Mesodermal cell (in vitro differentiated cells): ENCODE data around the gene NOP14.

ENCODE experiments used
- H3K27ac ChIP-seq: 2 replicates; pipeline ENCODE4 v1.7.0; 2013; ENCODE audit warnings: mild to moderate bottlenecking, low read depth, low read length, moderate library complexity; ENCODE audit not compliant: severe bottlenecking
- H3K36me3 ChIP-seq: 2 replicates; pipeline ENCODE4 v1.7.1; 2013; ENCODE audit warnings: mild to moderate bottlenecking, low read length, moderate library complexity; ENCODE audit not compliant: control insufficient read depth, insufficient read depth
- H3K4me1 ChIP-seq: one replicate; pipeline ENCODE4 v1.7.1; 2013; ENCODE audit warnings: mild to moderate bottlenecking, low read length; ENCODE audit not compliant: insufficient read depth, control insufficient read depth, poor library complexity, severe bottlenecking
- H3K4me3 ChIP-seq: 2 replicates; pipeline ENCODE4 v1.7.0; 2013; ENCODE audit warnings: low read length, control low read depth, mild to moderate bottlenecking; ENCODE audit not compliant: insufficient read depth, poor library complexity, severe bottlenecking; ENCODE audit errors: extremely low read depth
- H3K9me3 ChIP-seq: 2 replicates; pipeline ENCODE4 v1.7.1; 2013; ENCODE audit warnings: mild to moderate bottlenecking, low read length, moderate library complexity; ENCODE audit not compliant: control insufficient read depth
- WGBS, 2 experiments: methylation state at CpG; one replicate each; pipeline ENCODE4 v1.1.5; 2013; ENCODE audit warnings: missing lambda C conversion rate in 2 of 2; ENCODE audit not compliant: insufficient coverage in 2 of 2; 5-methylcytosine and 5-hydroxymethylcytosine counted together

The NOP14 gene

DNA sequence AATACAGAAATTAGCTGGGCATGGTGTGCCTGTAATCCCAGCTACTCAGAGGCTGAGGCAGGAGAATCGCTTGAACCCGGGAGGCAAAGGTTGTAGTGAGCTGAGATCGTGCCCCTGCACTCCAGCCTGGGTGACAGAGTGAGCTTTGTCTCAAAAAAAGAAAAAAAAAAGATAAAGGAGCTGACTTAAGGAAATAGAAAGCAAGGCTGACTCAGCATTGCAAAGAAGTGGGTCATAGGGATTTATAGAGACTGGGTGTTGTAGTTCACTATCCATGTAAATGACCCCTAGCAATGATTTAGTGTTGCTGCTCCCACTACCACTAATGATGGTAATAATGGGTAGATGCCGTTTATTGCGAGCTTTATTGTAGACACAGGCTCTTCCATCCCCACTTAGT lies 71.9 kb downstream of the NOP14 start:
- peak overlapping the region; percentile 19 for H3K27ac ChIP-seq
- H3K4me1 ChIP-seq = peaks cover 7% of the 10 kb centered on the region
- H3K36me3 ChIP-seq = peaks cover 65% of the 10 kb centered on the region
- H3K9me3 ChIP-seq = no peaks in the 10 kb centered on the region
- WGBS, 2 experiments = 83 to 91% methylated on average over 3 of the region's 5 CpGs
- no peak overlapping the region for H3K4me3 ChIP-seq

GRCh38 chr4:2888886-2889285 lies 74.3 kb downstream of the NOP14 start:
- WGBS, 2 experiments = 100% methylated on average over 1 of the region's 3 CpGs; no CpG with 5 or more reads in 1 of the 2 experiments
- Histone ChIP-seq H3K4me3 (no peak overlapping the region), H3K36me3 (peaks cover 65% of the 10 kb centered on the region)

More at GRCh38 chr4:2888886-2889285, 74.3 kb downstream of the NOP14 start:
- no peaks in the 10 kb centered on the region for H3K9me3 ChIP-seq
- peaks cover 7% of the 10 kb centered on the region for H3K4me1 ChIP-seq
- no peak overlapping the region for H3K27ac ChIP-seq
